NCI-H1048 (cell line): Measurements from ENCODE around the gene ST13.
"Not testable (repeated sequence)": the region's sequence is repeated elsewhere in the genome, so short reads cannot be mapped to it uniquely, and the experiment has no call there.

Experiments
- DNase-seq: peaks from one replicate; lab custom pipeline; 2025; lab: John Stamatoyannopoulos, UW

The ST13 gene

GRCh38 chr22:40856513-40857308 lies at the start of gene ST13, which contains the start of gene XPNPEP3:
Gene ST13 (minus strand): TSS chr22:40856639. CDS start chr22:40856540, 99 bp downstream.
Gene XPNPEP3 (plus strand): TSS chr22:40857148. CDS start chr22:40857182, 34 bp downstream.
- DNase-seq = peak; percentile 86

DNA sequence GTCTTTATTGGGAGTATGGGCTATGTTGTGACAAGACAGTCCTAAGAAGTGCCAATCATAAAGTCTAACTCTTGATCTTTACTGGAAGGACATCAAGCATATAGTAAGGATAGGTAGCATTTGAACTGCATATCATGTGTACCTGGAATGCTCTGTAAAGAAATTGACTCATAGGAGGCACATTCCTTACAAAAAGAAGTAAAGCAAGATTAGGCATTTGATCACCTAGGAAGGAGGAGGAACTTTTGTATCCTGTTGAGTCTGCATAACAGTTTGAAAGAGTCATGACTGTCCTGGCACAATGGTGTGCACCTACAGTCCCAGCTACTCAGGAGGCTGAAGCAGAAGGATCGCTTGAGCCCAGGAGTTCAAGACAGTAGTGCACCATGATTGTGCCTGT lies 47.7 kb upstream of the ST13 start:
- DNase-seq = no peak

GRCh38 chr22:40898850-40899357 lies 42.5 kb upstream of the ST13 start:
- DNase-seq = no peak

- DNase-seq = no peak
Measured at GRCh38 chr22:40894417-40894816, 38.0 kb upstream of the ST13 start.

DNA sequence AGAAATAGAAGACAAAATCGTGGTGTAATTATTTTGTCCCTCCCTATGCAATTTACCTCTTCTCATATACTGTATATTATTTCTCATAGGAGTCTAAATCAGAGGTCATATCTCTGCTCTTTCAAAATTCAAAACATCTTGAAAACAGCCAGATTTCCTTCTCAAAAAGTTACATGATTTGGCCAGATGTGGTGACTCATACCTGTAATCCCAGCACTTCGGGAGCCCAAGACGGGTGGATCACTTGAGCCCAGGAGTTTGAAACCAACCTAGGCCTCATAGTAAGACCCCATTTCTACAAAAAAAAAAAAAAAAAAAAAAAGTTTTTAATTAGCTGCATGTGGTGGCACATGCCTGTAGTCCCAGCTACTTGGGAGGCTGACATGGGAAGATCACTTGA lies 34.4 kb upstream of the ST13 start:
- DNase-seq = no peak

GRCh38 chr22:40889116-40889515 lies 32.7 kb upstream of the ST13 start:
- no peak for DNase-seq

DNA sequence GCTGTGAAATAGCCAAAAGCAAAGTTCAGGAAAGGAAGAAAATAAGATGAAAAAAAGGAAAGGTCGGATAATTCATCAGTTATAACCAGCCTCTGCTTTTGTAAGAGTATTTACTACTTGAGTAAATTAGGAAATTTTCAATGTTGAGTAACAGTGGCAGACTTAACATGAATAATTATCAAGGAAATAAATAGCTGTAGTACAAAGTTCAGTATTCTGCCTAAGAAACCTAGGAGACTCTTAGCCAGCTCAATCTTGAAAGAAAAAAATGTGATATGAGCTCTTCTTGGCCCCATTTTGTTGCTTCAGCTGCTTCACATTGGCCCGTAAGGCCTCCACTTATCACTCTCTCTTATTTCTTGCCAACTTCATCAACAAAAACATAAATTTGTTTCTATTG lies 22.5 kb upstream of the ST13 start:
- DNase-seq = no peak

- no peak for DNase-seq
Measured at GRCh38 chr22:40877488-40877887, 21.0 kb upstream of the ST13 start.

DNA sequence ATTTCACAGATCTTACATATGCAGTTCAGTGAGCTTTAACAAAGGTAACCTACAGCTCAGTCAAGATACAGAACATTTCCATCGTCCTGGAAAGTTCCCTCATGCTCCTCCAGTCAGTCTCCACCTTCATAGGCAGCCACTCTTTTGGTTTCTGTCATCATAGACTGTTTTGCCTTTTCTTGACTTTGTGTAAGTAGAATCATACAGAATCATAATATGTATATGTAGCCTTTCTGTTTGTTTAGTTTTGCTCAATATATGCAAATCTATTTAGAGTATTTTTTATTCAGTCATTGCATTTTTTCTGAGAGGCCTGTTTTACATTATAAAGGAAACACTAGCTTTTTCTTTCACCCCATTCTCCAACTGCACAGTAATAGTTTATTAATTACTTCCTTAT lies 20.5 kb upstream of the ST13 start:
- no peak for DNase-seq

- DNase-seq = no peak
Measured at GRCh38 chr22:40875111-40875510, 18.7 kb upstream of the ST13 start.

DNA sequence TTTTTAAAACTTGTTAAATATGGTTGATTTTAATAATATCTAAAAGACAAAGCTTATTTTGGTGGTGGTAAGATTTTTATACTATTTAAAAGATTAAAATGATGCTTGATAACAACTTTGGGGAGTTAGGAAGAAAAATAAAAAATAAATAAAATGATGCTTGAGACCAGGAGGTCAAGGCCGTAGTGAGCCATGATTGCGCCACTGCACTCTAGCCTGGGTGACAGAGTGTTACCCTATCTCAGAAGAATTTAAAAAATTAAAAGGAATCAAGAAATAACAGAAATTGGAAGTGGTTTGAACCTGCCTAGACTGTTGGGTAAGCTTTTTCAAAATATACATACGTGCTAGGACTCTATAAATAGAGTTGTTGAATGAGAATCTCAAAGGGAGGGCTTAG lies 17.6 kb upstream of the ST13 start:
- no peak for DNase-seq

- not testable (repeated sequence) for DNase-seq
Measured at GRCh38 chr22:40868379-40868778, 11.9 kb upstream of the ST13 start.

GRCh38 chr22:40867109-40867508 lies 10.7 kb upstream of the ST13 start:
- DNase-seq = no peak

DNA sequence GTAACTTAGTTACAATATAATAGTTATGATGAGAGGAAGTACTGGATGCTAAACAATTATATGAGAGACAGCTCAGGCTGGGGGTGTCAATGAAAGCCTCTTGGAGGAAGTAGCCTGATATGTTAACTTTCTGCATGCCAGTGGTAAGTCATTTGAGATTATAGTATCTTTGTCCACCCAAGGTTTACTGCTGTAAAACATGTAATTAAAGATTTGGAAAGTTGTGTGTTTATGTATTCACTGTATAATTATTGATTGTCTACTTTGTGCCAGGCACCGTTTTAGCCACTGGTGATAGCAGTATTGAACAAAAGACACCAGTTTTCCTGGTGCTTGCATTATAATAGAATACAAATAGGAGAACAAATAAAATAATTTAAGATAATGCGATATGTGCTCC lies 6.1 kb upstream of the ST13 start:
- DNase-seq = no peak

- no peak for DNase-seq
Measured at GRCh38 chr22:40862013-40862412, 5.6 kb upstream of the ST13 start, which contains the start of gene DNAJB7. Gene DNAJB7 (minus strand): TSS chr22:40862113. CDS start chr22:40861994, 119 bp downstream.

DNA sequence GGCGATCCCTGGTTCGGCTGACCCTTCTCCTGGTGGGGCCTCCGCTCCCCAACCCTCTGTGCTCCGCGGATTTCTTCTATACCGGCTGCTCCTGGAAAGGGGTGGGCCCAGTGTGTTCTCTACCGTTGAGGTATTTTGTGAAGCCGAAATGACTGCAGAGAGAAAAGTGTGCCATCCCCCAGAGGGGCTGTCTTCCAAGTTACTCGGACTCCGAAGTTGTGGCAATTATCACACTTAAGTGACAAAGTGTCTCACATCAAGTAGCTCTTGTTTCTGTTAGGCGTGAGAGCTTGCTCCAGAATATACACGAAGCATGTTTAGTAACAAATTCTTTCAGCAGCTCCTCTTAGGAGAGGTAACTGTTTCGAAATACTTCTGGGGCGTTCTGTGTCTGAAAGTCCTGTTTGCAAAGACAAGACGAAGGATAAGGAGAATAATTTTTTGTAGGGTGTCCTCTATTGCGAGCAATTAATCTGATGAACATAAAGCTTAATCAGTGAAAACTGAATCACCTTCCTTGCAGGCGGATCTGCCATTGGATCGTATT lies 943 bp upstream of the ST13 start:
- DNase-seq = no peak

GRCh38 chr22:40855979-40856512 lies 393 bp downstream of the ST13 start:
- DNase-seq = no peak

DNA sequence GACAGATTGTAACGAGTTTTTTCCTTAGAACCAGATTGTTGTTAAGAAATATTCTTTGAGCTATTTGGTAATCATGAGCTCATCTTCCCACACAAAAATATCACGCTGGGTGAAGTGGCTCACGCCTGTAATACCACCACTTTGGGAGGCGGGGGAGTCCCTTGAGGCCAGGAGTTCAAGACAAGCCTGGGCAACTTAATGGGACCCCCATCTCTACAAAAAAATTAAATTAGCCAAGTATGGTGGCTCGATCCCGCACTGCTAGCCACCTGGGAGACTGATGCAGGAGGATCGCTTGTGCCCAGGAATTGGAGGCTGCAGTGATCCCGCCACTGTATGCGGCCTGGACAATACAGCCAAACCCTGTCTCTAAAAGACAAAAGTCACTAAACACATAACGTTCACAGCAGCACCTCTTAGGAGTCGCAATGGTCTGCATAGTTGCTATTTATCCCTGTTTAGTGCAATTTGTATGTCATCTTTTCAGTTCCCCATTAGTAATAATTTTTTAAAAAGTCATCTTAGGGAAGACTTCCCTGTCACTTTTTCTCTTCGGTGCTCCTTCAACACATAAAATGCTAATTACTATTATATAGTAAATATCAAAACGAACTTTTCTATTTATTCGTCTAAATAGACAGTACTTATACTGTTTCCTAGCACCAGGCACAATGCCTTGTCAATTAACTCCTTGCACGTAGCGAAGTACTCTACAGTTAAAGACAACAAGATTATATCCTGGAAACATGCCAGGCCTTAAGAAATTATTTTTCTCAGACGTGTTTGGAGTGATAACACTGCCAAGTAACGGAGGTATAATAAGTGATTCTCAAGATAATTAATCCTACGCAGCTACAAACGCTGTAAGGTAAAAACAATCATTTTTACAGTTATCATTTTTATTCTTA lies 1.1 kb downstream of the ST13 start:
- no peak for DNase-seq

DNA sequence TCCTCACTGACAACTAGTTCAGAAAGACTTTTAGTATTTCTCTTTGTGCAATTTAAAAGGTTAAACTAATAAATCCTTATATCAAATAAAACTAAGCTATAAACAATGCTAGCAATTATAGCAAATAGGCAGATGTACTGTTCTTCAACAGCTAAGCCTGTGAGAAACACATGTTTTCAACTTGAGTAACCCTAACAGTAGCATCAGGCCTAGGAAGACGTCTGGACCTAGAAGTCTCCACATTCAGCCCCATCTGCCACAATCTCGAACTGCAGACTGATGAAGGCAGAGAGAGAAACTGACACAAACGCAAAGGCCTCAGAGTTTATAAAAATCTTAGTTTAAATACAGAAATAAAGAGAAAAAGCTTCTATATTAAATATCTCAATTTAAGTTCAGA lies 2.5 kb downstream of the ST13 start:
- DNase-seq = no peak

- no peak for DNase-seq
Measured at GRCh38 chr22:40853333-40853732, 3.1 kb downstream of the ST13 start.

DNA sequence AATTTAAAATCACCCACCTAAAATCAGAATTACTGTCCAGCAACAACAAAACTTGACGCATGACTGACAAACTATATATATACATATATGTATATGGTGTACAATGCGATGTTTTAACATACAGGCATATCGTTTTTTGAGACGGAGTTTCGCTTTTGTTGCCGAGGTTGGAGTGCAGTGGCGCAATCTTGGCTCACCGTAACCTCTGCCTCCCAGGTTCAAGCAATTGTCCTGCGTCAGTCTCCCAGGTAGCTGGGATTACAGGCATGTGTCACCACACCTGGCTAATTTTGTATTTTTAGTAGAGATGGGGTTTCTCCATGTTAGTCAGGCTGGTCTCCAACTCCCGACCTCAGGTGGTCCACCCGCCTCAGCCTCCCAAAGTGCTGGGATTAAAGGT lies 10.6 kb downstream of the ST13 start:
- not testable (repeated sequence) for DNase-seq

DNA sequence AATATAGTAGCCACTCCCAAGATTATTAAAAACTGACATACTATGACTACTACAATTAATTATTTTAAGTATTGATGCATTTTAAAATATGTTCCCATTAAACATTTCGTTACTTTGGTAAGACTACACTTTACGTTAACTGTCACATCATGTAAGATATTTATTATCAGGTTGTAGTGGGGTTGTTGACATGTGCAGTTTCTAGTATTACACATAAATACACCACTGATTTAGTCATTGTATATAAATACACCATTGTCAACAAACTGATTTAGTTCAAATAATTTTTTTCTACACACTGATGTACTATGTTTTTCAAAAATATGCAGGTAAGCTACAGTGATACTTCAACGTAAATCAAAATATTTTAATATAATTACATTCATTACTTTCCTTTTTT lies 11.5 kb downstream of the ST13 start:
- no peak for DNase-seq
